Stimulated activated CD8-positive, alpha-beta memory T cell treated with anti-CD3 and anti-CD28 coated beads, Interleukin-15, amount 100 ng/mL, for 24 hours (primary cell): ENCODE data around the gene CYP2C18.
"Not testable (repeated sequence)": the region's sequence is repeated elsewhere in the genome, so short reads cannot be mapped to it uniquely, and the experiment has no call there.

Experiments used
- DNase-seq: peaks from one replicate; pipeline ENCODE4 v3.0.0-alpha.2; 2020; ENCODE audit warnings: low read depth

The CYP2C18 gene

DNA sequence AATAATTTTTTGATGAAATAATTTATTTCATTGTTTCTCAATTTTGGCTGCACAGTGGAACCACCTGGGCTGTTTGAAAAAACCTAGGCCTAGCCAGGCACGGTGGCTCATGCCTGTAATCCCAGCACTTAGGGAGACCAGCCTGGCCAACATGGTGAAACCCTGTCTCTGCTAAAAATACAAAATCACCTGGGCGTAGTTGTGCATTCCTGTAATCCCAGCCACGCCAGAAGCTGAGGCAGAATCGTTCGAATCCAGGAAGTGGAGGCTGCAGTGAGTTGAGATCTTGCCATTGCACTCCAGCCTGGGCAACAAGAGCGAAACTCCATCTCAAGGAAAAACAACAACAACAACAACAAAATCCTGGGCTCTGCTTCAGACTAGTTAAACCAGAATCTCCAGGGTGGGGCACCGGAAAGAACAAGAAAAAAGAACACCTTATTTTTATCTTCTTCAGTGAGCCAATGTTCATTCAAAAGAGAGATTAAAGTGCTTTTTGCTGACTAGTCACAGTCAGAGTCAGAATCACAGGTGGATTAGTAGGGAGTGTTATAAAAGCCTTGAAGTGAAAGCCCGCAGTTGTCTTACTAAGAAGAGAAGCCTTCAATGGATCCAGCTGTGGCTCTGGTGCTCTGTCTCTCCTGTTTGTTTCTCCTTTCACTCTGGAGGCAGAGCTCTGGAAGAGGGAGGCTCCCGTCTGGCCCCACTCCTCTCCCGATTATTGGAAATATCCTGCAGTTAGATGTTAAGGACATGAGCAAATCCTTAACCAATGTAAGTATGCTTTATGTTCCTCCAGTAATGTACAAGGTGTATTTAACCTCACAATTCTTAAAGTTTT is at the start of gene CYP2C18:
Gene CYP2C18 (plus strand): TSS at position 516 of the 841 bp plus-strand sequence. CDS start 91 bp downstream, at position 607.
- no peak for DNase-seq

DNA sequence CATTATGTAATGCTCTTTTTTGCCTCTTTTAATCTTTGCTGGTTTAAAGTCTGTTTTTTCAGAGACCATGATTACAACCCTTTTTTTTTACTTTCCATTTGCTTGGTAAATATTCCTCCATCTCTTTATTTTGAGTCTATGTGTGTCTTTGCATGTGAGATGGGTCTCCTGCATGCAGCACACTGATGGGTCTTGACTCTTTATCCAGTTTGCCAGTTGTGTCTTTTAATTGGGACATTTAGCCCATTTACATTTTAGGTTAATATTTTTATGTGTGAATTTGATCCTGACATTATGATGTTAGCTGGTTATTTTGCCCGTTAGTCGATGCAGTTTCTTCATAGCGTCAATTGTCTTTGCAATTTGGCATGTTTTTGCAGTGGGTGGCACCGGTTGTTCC is 45.4 kb upstream of the CYP2C18 start:
- DNase-seq, result not testable (repeated sequence)

DNA sequence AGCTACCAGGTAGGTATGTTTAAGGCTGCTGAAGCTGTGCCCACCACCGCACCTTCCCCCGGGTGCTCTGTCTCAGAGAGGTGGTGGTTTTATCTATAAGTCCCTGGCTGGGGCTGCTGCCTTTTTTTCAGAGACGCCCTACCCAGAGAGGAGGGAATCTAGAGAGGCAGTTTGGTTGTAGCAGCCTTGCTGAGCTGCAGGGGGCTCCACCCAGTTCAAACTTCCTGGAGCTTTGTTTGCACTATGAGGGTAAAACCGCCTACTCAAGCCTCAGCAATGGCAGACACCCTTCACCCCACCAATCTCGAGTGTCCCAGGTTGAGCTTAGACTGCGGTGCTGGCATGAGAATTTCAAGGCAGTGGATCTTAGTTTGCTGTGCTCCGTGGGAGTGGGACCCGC is 43.6 kb upstream of the CYP2C18 start:
- no peak for DNase-seq

DNA sequence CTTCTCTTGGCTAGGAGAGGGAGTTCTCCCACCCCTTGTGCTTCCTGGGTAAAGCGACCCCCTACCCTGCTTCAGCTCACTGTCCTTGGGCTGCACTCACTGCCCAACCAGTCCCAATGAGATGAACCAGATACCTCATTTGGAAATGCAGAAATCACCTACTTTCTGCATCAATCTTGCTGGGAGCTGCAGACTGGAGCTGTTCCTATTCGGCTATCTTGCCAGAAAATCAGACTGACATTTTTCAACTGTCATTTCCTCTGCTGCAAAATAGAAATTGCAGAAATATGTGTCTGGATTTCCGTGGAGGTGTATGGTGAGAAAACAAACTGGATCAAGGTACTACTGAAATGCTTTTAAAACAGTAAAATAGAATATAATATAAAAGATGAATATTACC is 43.0 kb upstream of the CYP2C18 start:
- no peak for DNase-seq

DNA sequence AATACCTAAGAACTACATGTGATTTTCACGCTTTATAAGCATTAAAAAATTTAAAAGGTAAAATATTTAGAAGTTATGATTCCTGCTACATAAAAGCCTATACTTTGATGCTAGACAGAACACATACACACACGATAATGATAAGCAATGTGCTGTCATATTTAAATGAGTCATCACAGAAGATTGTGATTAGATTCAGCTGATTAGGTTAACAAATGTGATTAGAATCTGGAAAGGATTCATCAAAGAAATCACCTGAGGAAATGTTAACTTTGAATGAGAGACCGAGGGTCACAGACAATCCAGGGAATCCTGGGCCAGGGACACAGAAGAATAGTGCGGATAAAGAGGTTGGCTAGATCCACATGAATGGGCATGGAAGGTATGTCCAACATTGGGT is 42.0 kb upstream of the CYP2C18 start:
- DNase-seq, result no peak

DNA sequence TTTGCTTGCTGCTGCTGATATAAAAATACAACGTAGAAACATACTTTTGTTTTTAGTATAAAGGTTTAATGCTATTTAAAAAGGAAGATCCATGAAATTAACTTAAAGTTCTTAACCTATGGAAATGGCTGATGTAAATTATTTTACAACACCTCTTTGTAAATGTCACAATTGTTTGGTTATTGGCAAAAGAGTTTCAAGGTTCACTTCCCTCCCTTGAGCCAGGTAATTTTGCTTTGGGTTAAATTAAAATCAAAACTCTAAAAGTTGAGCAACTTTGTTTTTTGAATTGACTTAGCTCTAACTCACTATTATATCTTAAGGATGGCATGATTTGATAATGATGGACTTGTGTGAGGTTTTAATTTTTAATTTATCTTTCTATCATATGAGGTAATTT is 39.2 kb upstream of the CYP2C18 start:
- no peak for DNase-seq

DNA sequence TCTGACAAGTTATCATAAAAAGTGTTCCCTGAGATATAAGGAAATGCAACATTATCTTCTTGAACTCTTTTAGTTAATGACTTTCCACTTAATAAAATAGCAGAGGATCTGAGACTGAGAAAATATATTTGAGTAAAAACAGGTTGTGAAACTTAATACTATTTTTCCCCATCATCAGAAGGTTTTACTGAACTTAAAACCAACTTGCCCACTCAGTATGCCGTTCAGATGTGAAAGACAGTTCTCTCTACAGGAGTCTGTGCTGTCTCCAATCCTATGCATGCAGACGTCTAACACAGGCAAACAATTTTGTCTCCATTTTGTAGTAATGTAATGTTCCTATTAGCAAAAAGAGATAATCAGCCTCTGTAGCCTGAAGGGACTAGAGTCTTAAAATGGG is 38.2 kb upstream of the CYP2C18 start:
- no peak for DNase-seq

DNA sequence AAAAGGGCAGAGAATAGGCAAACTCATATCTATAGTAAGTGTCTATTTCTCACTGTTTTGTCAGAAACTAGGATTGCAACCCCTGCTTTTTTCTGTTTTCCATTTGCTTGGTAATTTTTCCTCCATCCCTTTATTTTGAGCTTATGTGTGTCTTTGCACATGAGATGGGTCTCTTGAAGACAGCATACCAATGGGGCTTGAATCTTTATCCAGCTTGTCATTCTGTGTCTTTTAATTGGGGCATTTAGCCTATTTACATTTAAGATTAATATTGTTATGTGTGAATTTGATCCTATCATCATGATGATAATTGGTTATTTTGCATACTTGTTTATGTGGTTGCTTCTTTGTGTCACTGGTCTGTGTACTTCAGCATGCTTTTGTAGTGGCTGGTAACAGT is 28.3 kb upstream of the CYP2C18 start:
- not testable (repeated sequence) for DNase-seq

DNA sequence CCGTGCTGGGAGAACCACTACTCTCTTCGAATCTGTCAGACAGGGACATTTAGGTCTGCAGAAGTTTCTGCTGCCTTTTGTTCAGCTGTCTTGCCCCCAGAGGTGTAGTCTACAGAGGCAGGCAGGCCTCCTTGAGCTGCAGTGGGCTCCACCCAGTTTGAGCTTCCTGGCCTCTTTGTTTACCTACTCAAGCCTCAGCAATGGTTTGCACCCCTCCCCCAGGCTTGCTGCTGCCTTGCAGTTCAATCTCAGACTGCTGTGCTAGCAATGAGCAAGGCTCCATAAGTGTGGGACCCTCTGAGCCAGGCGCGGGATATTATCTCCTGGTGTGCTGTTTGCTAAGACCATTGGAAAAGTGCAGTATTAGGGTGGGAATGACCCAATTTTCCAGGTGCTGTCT is 20.5 kb upstream of the CYP2C18 start:
- DNase-seq, result not testable (repeated sequence)

DNA sequence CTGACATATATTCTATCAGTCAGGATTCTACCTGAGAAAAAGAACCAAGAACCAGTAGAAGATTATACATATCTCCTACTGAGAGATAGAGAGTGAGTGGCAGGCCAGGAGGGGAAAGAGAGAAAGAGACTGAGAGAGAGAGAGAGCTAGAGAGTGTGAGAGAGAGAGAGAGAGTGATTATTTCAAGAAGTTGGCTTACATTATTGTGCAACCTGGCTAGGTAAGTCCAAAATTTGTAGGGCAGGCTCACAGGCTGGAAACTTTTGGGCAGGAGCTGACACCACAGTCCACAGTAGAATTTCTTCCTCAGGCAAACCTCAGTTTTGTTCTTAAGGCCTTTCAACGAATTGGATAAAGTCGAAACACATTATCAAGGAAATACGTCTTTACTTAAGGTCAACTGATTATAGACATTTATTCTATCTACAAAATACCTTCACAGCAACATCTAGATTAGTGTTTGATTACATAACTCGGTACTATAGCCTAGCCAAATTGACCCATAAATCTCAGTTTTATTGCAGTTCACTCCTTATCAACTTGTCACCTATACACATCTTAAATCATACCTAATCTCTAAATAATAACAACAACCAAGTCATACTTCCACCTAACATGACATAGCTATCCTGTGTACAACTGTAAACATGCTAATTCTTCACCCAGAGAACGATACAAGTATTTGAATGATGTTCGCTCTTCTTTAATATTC is 17.0 kb upstream of the CYP2C18 start:
- DNase-seq, result no peak

DNA sequence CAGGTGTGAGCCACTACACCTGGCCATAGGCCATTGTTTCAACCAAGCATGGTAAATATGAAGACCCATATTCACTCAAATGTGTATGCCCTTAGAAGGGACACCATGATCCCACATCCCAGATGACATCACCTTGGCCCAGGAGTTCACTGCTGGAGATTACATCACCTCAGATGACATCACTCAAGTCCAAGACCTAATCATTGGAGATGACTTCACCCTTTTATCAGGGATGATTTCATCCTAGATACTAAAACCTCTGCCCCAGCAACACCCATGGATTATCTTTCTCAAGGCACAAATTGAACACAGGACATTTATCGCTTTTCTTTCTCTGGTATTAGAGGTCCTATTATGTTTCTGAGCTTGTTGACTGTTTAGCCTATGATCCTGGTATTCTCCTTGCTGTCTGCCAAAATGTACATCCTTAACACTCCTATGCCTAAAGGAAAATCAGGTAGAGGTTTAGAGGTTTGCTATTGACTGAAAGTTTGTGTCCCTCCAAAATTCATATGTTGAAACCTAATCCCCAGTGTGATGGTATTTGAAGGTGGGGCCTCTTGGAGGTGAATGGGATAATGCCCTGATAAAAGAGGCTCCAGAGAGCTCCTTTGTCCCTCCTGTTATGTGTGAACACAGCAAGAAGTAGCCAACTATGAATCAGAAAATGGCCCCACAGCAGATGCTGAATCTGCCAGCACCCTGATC is 9.8 kb upstream of the CYP2C18 start:
- DNase-seq, result no peak

DNA sequence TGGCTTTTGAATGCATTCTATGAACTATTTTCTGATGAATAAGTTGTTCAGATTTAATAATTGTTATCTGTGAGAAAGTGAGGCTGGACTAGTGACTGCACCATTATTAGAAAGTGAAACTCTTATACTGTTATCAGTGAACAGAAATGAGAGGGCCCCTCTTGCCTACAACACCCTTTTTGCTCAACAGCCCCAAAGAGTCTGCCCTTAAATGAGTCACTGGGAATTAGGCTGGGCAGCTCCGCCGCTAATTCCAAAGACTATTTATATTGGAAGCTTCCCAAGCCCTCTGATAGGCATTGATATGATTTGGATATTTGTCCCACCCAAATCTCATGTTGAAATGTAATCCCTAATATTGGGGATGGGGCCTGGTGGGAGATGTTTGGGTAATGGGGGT is 7.0 kb upstream of the CYP2C18 start:
- no peak for DNase-seq

DNA sequence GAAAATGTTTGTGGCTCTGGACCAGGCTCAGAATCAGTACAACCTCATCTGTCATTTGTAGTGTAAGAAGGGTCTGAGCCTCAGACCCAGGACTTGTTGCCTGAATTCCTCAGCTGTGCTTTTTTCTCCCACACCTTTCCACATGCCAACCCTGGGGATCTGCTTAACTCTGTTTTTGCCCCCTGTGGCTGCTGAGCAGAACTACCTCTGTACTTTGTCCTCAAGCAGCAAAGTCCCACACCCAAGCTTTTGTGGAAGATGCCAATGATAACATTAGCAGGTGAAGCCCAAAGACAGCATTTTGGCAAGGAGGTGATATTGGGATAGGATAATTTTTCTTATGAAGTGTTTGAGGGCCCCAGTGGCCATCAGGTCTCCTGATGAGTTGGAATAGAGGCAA is 5.8 kb upstream of the CYP2C18 start:
- no peak for DNase-seq

DNA sequence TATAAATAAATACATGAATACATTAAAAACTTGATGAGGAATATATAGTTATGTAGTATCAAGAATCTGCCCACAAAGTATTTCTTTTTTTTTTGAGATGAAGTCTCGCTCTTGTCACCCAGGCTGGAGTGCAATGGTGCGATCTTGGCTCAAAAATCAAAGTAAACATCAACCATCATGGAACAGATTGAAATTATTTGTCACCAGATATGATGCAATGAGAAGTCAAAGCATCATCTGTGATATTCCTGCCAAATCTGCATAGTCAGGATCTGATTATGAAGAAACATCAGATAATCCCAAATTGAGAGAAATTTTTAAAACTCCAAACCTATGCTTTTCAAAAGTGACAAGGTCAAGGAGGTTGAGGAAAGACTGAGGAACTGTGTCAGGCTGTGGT is 5.1 kb upstream of the CYP2C18 start:
- no peak for DNase-seq

DNA sequence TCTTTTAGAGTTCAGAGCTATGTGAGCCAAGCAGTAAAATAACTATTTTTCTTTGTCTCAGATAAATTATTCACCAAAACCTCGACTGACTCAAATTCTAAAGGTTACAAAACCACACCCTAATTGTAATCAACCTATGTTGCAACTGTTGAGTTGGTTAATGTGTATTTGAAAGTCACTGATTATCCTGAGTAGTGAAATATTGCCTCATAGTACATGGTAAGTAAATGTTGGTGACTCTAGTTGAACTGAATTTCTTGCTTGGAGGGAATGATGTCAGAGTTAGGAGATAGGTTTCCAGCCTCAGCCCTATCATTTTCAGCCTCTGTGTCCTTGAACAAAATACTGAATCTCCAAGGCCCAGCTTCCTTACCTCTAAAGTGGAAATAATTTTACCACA is 3.0 kb upstream of the CYP2C18 start:
- no peak for DNase-seq

DNA sequence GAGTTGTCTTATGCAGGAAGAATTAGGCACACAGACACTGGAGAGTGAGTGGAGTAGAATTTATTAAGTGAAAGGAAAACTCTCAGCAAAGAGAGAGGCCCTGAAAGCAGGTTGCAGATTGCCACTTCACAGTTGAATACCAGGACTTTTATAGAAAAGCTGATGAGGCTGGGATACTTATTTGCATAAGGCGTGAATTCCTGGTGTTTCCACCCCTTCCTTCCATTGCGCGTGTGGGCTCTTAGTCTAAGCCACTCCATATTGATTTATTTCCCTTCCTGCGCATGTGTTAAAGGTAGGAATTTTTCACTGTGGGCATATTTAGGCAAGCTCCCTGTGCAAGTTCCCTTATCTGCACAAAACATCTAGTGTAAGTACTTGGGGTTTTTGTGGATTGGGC is 893 bp upstream of the CYP2C18 start:
- not testable (repeated sequence) for DNase-seq

DNA sequence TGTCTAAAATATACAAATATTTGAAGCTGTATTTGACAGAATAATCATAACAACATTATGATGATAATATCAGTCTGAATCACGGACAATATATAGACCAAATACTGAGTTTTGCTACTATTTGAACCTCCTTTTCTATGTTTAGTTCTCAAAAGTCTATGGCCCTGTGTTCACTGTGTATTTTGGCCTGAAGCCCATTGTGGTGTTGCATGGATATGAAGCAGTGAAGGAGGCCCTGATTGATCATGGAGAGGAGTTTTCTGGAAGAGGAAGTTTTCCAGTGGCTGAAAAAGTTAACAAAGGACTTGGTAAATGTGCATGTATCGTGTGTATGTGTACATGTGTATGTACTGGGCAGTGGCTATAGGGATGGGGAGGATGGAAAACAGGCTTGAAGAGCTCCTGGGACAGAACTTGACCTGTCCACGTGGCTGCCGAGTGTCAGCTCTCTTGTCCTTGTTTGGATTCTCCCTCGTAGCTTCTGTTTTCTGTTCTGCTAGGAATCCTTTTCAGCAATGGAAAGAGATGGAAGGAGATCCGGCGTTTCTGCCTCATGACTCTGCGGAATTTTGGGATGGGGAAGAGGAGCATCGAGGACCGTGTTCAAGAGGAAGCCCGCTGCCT is 4.2 kb downstream of the CYP2C18 start:
- no peak for DNase-seq

DNA sequence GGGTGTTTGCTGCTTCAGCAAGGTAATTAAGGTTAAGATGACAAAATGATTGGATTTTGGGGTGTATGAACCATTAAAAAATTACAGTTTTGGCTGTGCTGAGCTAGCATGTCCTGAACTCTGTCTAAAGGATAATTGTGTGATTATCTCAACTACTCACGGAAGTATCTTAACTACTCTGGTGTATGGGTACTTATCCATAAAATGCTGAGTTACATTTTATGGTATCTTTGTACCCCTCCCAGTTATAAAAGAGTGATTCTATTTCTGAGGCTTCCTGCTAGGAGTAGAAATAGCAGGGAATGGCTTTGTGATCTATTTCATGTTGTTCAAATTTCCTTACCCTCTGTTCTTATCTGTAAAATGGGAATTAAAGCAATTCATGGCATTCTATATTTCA is 22.6 kb downstream of the CYP2C18 start:
- no peak for DNase-seq

DNA sequence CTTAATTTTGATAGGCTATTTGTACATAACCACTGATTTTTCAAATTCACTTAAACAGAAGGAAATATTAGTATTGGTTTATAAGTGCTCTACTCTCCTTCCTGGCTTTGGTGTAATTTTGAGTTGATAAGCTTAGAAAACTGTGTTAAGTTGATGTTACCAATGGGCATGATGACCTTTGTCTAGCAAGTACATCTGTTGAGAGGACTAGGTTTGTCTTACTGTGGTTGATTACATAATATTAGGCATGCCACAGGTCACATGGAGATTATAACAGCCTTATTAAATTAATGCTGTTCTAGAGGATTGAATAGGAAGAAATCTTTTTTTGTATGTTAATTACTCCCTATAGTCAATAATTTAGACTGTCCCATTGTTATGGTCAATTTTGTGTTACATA is 27.0 kb downstream of the CYP2C18 start:
- no peak for DNase-seq

DNA sequence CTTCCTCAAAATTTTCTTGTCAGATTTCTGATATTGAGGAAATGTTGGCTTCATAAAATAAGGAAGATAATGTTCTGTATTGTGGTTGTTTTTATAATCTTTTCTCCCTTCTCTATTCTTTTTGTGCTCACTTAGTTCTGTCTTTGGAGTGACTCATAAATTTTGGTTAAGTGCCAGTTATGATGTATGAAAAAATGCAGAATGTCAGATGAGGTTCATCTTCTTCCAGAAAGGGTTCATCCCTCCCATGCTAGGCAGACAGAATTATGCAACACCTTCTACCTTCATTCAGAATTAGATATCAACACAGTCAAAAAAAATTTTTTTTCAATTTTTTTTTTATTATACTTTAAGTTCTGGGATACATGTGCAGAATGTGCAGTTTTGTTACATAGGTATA is 42.3 kb downstream of the CYP2C18 start:
- DNase-seq, result no peak

DNA sequence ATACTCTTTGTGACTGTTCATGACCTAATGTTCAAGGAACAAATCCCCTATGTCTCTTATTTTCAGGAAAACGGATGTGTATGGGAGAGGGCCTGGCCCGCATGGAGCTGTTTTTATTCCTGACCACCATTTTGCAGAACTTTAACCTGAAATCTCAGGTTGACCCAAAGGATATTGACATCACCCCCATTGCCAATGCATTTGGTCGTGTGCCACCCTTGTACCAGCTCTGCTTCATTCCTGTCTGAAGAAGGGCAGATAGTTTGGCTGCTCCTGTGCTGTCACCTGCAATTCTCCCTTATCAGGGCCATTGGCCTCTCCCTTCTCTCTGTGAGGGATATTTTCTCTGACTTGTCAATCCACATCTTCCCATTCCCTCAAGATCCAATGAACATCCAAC is 51.7 kb downstream of the CYP2C18 start:
- DNase-seq, result no peak

DNA sequence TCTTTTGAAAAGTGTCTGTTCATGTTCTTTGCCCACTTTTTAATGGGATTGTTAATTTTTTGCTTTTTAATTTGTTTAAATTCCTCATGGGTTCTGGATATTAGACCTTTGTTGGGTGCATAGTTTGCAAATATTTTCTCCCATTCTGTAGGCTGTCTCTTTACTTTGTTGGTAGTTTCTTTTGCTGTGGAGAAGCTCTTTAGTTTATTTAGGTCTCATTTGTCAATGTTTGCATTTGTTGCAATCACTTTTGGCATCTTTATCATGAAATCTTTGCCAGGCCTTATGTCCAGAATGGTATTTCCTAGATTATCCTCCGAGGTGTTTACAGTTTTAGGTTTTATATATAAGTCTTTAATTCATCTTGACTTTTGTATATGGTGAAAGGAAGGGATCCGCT is 55.1 kb downstream of the CYP2C18 start:
- no peak for DNase-seq

DNA sequence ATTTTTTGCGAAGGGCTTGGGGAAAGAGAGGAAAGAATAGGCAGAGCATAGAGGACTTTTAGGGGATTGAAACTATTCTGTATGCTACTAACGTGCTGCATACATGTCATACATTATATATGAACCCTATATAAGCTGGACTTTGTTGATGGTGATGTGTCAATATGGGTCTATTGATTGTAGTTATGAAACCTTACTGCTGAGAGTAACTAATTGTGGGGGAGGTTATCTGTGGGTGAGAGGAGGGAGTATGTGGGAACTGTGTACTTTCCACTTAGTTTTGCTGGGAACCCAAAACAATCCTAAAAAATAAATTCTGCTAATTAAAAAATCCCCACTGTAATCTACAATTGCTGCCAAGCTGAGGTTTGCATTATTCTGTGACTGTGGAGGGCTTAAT is 63.6 kb downstream of the CYP2C18 start:
- no peak for DNase-seq
